GM21447 (cell line): Measurements from ENCODE around the gene PDIA2.

Experiments used
- ATAC-seq: cut with Tn5 transposase; IDR thresholded peaks from one replicate; pipeline ENCODE4 v1.9.1; 2021; ENCODE audit not compliant: unreplicated experiment

Gene PDIA2

GRCh38 chr16:280005-280460, 2.9 kb upstream of the PDIA2 start:
- ATAC-seq: no peak

- ATAC-seq: no peak
Measured at GRCh38 chr16:280552-280951, 2.4 kb upstream of the PDIA2 start, which contains the start of gene ARHGDIG. ARHGDIG (plus strand) TSS chr16:280591; CDS start chr16:280681, 90 bp downstream.

DNA sequence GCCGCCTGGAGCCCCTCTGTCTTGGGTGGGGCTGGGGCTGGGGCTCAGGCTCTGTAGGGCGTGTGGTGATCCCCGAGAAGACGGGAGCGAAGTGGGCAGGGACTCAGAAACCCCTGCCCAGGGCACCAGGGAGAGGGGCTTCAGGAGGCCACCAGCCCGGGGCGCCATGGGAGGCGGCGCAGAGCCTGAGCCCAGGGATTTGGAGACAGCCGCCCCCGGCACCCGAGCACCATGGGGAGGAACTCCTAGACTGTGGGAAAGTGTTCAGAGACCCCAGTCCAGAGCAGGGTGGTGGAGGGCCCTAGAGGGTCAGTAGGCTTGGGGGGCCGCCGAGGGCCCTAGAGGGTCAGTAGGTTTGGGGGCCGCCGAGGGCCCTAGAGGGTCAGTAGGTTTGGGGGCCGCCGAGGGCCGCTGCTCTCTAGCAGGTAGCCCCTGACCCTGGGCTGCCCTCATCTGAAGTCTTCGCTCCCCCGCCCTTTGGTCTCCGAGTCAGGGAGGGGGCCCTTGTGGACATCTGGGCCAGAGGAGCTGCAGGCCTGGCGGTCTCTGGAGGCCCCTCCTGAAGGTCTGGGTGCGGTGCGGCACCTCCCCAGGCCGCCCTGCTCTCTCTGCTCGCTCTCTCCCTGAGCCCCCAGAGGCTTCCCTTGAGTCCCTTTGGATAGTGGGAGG, 1.8 kb upstream of the PDIA2 start:
- ATAC-seq: no peak

- no peak for ATAC-seq
Measured at GRCh38 chr16:281660-282255, 1.2 kb upstream of the PDIA2 start.

- no peak for ATAC-seq
Measured at GRCh38 chr16:282491-282890, 473 bp upstream of the PDIA2 start.

GRCh38 chr16:284204-285120, 1.5 kb downstream of the PDIA2 start:
- no peak for ATAC-seq

GRCh38 chr16:285146-286055, 2.4 kb downstream of the PDIA2 start:
- ATAC-seq: no peak

DNA sequence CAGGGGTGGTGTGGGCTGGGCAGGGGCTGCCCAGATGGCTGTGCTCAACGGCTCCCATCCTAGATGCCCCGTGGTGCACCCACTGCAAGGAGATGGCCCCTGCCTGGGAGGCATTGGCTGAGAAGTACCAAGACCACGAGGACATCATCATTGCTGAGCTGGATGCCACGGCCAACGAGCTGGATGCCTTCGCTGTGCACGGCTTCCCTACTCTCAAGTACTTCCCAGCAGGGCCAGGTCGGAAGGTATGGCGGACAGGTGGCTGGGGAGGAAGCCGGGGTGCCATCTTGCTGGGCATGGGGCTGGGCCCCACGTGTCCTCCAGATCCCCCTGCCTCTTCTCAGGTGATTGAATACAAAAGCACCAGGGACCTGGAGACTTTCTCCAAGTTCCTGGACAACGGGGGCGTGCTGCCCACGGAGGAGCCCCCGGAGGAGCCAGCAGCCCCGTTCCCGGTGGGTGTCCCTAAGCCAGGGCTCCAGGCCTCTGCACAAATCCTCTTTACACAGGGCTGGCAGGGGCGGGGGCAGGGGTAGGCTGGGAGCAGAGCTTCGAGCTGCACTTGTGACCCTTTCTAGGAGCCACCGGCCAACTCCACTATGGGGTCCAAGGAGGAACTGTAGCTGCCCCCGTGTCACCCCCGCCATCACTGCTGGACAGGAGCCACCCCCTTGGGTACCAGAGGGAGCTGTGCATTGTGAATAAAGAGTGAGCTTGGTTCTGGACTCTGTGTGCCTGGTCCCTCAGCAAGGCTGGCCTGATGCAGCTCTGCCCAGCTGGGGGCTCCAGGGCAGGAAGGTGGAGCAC, 3.7 kb downstream of the PDIA2 start:
- no peak for ATAC-seq

DNA sequence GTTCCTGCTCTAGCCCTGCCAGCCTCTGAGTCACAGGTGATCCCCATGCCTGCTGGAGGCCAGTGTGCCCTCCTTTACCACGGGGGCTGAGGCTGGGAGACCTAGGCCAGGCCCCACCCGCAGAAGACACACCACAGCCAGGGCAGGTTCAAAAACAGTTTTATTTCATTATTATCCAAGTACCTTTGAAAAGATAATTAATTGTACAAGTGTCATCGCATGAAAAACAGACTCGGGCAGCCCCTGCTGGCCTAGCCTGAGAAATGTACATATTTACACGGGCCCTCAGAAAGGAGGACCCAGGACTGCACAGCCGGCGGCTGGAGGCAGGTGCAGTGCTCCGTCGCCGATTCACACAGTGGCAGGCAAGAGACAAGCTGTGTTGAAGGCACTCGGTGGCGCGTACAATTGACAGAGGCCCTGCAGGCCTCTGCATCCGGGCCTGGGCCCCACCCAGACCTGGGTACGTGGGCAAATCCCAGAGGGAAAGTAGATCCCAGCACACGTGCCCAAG, 4.4 kb downstream of the PDIA2 start:
- no peak for ATAC-seq

DNA sequence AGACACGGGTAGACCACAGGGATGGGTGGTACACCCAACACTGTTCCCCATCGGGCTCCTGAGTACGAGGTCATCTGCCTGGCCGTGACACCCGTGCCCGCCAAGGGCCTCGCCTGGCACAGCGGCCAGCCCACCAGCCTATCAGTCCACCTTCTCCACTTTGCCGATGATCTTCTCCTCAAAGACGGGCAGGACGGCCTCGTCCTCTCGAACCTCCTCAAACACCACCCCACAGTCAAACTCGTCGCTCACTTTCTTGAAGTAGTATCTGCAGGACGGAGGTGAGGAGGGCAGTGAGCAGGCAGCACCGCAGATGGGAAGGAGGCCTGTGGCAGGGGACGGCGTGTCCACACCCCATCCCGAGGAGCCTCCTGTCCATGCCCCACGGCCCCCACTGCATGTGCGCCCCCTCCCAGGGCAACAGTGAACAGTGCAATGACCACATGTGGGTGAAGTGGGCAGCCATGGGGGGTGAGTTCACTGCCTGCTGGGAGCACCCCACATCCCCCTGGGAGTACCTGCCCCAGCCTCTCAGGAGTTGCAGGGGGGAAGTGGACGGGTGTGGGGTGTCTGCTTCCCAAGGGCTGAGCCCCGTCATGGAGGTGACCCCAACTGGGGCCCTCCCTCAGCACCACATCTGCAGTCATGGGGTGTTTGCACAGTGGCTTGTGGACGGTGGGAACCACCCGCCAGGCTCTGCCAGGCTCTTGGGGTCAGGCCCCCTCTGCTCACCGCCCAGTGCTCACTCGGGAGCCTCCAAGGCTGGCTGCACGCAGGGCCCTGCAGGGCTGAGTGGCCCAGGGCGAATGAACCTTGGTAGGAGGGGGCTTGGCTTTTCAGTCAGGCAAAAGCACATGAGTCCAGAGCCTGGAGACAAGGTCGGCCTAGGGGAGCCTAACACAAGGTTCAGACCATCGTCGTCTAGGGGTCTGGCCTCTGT, 5.3 kb downstream of the PDIA2 start:
- no peak for ATAC-seq

GRCh38 chr16:289395-289997, 6.5 kb downstream of the PDIA2 start:
- ATAC-seq: no peak

DNA sequence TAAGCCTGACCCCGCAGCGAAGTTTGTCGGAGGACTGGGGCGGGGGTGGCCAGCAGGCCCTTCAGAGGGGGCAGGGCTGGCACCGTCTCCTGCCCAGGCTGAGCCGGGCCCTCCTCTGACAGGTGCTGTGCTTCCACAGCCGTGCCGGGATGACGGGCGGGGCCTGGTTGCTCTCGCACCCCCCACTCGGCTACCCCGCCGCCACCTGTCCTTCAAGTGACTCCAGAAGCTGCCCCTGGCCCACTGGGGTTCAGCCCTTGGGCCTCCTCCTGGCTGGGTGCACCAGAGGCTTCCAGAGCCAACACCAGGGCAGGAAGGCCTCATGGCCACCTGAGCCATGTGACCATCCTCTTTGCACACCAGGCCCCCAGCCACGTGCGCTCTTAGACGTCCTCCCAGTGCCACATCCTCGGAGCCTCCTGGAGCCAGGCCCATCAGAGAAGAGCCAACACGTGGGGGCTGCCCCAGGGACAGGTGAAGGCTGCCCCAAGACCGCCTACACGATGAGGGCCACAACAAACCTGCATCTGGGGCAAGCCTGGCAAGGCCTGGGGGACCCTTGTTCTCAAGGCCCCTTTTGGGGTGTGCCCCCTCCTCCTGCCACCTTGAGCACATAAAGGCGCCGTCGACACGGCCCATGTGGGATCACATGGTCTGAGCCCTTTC, 7.2 kb downstream of the PDIA2 start:
- ATAC-seq: no peak

- ATAC-seq: no peak
Measured at GRCh38 chr16:290681-291405, 7.9 kb downstream of the PDIA2 start.

GRCh38 chr16:291539-291938, 8.6 kb downstream of the PDIA2 start:
- no peak for ATAC-seq

DNA sequence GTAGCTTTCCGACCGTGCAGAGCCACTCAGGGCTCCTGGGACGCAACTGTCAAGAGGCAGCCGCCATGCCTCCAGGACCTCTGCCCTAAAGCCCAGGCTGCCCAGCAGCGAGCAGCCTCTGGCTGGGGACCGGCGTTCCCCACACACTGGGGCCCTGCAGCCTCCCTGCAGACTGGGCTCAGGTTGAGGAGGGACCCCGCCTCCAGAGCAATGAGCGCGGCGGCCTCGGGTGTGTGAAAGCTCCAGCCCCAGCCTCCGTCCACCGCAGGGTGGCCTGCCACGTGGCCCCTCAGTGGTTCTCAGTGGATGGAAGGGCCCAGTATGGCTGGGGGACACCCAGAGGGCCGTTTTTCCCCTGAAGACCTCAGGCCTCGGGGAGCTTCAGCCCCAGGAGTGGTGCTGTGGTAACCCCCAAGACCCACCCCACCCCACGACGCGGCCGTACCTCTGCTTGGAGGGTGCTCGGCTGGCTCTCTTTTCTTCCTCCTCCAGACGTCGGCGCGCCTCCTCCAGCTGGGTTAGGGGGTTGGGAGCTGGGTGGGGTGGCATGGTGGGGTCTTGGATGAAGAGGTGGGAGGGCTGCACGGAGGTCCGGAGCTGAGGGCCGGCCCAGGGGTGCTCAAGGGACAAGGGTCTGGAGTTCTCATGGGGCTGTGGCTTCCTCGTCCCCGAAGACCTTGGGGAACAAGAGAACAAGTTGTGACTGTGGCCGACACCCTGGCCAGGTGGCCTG, 10.2 kb downstream of the PDIA2 start:
- no peak for ATAC-seq

DNA sequence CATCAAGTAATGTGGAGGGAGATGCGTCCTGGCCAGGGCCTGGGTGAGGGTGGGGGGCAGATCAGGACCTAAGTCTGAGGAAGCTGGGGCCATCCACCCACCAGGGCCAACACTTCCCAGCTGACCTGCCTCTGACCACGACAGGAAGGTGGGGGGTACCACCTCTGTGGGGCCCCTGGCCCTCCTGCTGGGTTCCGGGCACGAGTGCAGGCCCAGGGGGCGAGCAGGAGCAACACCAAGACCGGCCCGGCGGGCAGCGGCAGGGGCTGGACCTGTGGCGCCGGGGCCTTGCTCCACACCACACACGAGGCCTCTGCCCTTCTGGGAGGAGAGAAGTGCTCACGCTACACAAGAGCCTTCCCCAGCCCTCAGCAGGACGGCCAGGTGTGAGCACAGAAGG, 13.3 kb downstream of the PDIA2 start:
- ATAC-seq: no peak
